ENCODE measurements around the gene WDR59. TPM values are rescaled to one million over a fixed set of nuclear protein-coding genes. Genes with fewer than 3 reads are reported as not detected.

The WDR59 gene
- total and polyA plus RNA-seq, 7 donors = 6.2 to 40.7 (median 20.3) TPM

Other genes starting within 250 kb of the WDR59 start
- 1 to 10 TPM in 1 of 4 donors, under 1 TPM in 1, not detected in 2; 0.71 to 2.2 TPM for gene FA2H, start 210.3 kb downstream of the WDR59 start, total RNA-seq
- 10 to 100 TPM in 2 of 3 donors, 1 to 10 TPM in 1; 6.0 to 31.0 (median 11.3) TPM for gene FA2H, start 210.3 kb downstream of the WDR59 start, polyA plus RNA-seq
- gene ZNRF1, start 13.9 kb upstream of the WDR59 start, total RNA-seq = 10 to 100 TPM; 16.9 to 33.0 (median 22.3) TPM
- 10 to 100 TPM; 10.6 to 12.2 (median 11.4) TPM for gene ZNRF1, start 13.9 kb upstream of the WDR59 start, polyA plus RNA-seq
- gene LDHD, start 131.7 kb upstream of the WDR59 start, total RNA-seq = 1 to 10 TPM; 2.5 to 7.6 (median 7.3) TPM
- gene LDHD, start 131.7 kb upstream of the WDR59 start, polyA plus RNA-seq = 100 to 1,000 TPM in 1 of 3 donors, 10 to 100 TPM in 2; 66.1 to 114 (median 78.0) TPM
- 10 to 100 TPM in 3 of 4 donors, 1 to 10 TPM in 1; 9.2 to 17.5 (median 15.4) TPM for gene ZFP1, start 163.4 kb upstream of the WDR59 start, total RNA-seq
- gene ZFP1, start 163.4 kb upstream of the WDR59 start, polyA plus RNA-seq = 1 to 10 TPM in 2 of 3 donors, under 1 TPM in 1; 0.60 to 4.0 (median 2.3) TPM
- not detected for gene CTRB2, start 222.0 kb upstream of the WDR59 start, total RNA-seq
- gene CTRB2, start 222.0 kb upstream of the WDR59 start, polyA plus RNA-seq = 10 to 100 TPM in 1 of 3 donors, under 1 TPM in 1, not detected in 1; 0.42 to 17.4 TPM
- gene CTRB1, start 233.9 kb upstream of the WDR59 start, total RNA-seq = not detected
- 10 to 100 TPM in 1 of 3 donors, under 1 TPM in 1, not detected in 1; 0.48 to 16.8 TPM for gene CTRB1, start 233.9 kb upstream of the WDR59 start, polyA plus RNA-seq